Measurements from ENCODE around the gene SCAMP4. TPM values are rescaled to one million over a fixed set of nuclear protein-coding genes. Genes with fewer than 3 reads are reported as not detected.
A peak's percentile ranks its signal among the peaks of the same experiment; 100 is the strongest.

Gene SCAMP4
- polyA plus RNA-seq, 1 experiment: 13.2 TPM

GRCh38 chr19:1860821-1861598 is 44.2 kb upstream of the SCAMP4 start:
- POLR2A ChIA-PET: no interaction called here
- no peak for TF ChIP-seq CTCF (IDR thresholded peaks at IDR 0.05; ENCODE audit: insufficient read depth, low read depth, low read length)
- no peaks in the 10 kb centered on the region for H3K36me3 ChIP-seq (ENCODE audit: control insufficient read depth, insufficient read depth, low read length)
- no peaks in the 10 kb centered on the region for H3K27me3 ChIP-seq (ENCODE audit: control insufficient read depth, insufficient read depth, low read length)
- CTCF ChIA-PET: interaction anchor here (1.3 kb wide), 1 partner anchor 23 kb away, joined by 3 read pairs; no protein-coding TSS in a partner anchor
- DNase-seq (ENCODE audit: low read depth): no peak
- H3K4me3 ChIP-seq (ENCODE audit: low read depth, low read length): peak overlapping the region; percentile 91

- H3K4me3 ChIP-seq (ENCODE audit: low read depth, low read length): peak overlapping the region; percentile 91
- CTCF ChIA-PET: no interaction called here
- TF ChIP-seq CTCF (IDR thresholded peaks at IDR 0.05; ENCODE audit: insufficient read depth, low read depth, low read length): no peak
- H3K36me3 ChIP-seq (ENCODE audit: control insufficient read depth, insufficient read depth, low read length): no peaks in the 10 kb centered on the region
- no peaks in the 10 kb centered on the region for H3K27me3 ChIP-seq (ENCODE audit: control insufficient read depth, insufficient read depth, low read length)
- POLR2A ChIA-PET: no interaction called here
- DNase-seq (ENCODE audit: low read depth): no peak
Observed at GRCh38 chr19:1861599-1862031, 43.6 kb upstream of the SCAMP4 start.

- H3K4me3 ChIP-seq (ENCODE audit: low read depth, low read length): peak overlapping the region; percentile 91
- no peak for DNase-seq (ENCODE audit: low read depth)
- TF ChIP-seq CTCF (IDR thresholded peaks at IDR 0.05; ENCODE audit: insufficient read depth, low read depth, low read length): no peak
- H3K27me3 ChIP-seq (ENCODE audit: control insufficient read depth, insufficient read depth, low read length): no peaks in the 10 kb centered on the region
- POLR2A ChIA-PET: no interaction called here
- H3K36me3 ChIP-seq (ENCODE audit: control insufficient read depth, insufficient read depth, low read length): no peaks in the 10 kb centered on the region; the same call in 1 of the 2 replicates
- CTCF ChIA-PET: no interaction called here
Observed at GRCh38 chr19:1862068-1862423, 43.2 kb upstream of the SCAMP4 start.

- CTCF ChIA-PET: no interaction called here
- no peak for TF ChIP-seq CTCF (IDR thresholded peaks at IDR 0.05; ENCODE audit: insufficient read depth, low read depth, low read length)
- DNase-seq (ENCODE audit: low read depth): no peak
- POLR2A ChIA-PET: no interaction called here
- peak overlapping the region; percentile 91 for H3K4me3 ChIP-seq (ENCODE audit: low read depth, low read length)
- H3K36me3 ChIP-seq (ENCODE audit: control insufficient read depth, insufficient read depth, low read length): no peaks in the 10 kb centered on the region; the same call in 1 of the 2 replicates
- no peaks in the 10 kb centered on the region for H3K27me3 ChIP-seq (ENCODE audit: control insufficient read depth, insufficient read depth, low read length)
Observed at GRCh38 chr19:1862424-1863327, 42.5 kb upstream of the SCAMP4 start.

- CTCF ChIA-PET: no interaction called here
- Histone ChIP-seq H3K4me3 (ENCODE audit: low read depth, low read length) (peak within 1 kb of the TSS; percentile 91), H3K36me3 (ENCODE audit: control insufficient read depth, insufficient read depth, low read length) (no peaks in the 10 kb centered on the region; the same call in 1 of the 2 replicates), H3K27me3 (ENCODE audit: control insufficient read depth, insufficient read depth, low read length) (no peaks in the 10 kb centered on the region)
- no peak for DNase-seq (ENCODE audit: low read depth)
- POLR2A ChIA-PET: no interaction called here
- no peak for TF ChIP-seq CTCF (IDR thresholded peaks at IDR 0.05; ENCODE audit: insufficient read depth, low read depth, low read length)
Observed at GRCh38 chr19:1863328-1863637, 41.9 kb upstream of the SCAMP4 start, which contains the start of gene KLF16. Gene KLF16 (minus strand): TSS chr19:1863579. CDS start chr19:1863497, 82 bp downstream.
